NK-92 (cell line): Measurements from ENCODE around the gene SNAP91.
"Not testable (repeated sequence)": the region's sequence is repeated elsewhere in the genome, so short reads cannot be mapped to it uniquely, and the experiment has no call there.

Experiments used
- DNase-seq: peaks from one replicate; lab custom pipeline; 2025; ENCODE audit not compliant: unreplicated experiment; lab: John Stamatoyannopoulos, UW

The SNAP91 gene

DNA sequence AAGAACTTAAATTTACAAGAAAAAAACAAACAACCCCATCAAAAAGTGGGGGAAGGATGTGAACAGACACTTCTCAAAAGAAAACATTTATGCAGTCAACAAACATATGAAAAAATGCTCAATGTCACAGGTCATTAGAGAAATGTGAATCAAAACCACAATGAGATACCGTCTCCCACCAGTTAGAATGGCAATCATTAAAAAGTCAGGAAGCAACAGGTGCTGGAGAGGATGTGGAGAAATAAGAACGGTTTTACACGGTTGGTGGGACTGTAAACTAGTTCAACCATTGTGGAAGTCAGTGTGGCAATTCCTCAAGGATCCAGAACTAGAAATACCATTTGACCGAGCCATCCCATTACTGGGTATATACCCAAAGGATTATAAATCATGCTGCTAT is 157.2 kb downstream of the SNAP91 start:
- DNase-seq, result not testable (repeated sequence)

GRCh38 chr6:83550482-83550881 is 158.4 kb downstream of the SNAP91 start:
- DNase-seq, result not testable (repeated sequence)

DNA sequence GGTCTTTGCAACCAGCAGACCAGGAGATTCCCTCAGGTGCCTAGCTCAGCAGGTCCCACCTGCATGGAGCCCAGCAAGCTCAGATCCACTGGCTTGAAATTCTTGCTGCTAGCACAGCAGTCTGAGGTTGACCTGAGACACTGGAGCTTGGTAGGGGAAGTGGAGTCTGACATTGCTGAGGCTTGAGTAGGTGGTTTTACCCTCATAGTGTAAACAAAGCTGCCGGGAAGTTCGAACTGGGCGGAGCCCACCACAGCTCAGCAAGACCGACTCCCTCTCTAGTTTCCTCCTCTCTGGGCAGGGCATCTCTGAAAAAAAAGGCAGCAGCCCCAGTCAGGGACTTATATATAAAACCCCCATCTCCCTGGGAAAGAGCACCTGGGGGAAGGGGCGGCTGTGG is 162.3 kb downstream of the SNAP91 start:
- DNase-seq, result no peak

DNA sequence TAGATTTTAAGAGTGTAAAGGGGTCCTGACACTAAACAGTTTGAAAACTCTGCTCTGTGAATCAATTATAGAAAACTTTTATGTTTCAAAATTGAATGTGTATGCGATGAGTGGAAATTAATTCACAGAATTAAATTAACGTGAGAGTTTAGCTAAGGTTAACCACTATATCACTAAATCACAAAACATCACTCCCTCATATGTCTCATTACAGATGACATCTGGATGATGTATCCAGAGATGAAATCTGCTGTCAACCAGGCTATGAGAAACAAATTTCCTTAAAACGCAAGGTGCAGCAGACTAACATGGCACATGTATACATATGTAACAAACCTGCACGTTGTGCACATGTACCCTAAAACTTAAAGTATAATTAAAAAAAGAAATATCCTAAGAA is 169.2 kb downstream of the SNAP91 start:
- no peak for DNase-seq

DNA sequence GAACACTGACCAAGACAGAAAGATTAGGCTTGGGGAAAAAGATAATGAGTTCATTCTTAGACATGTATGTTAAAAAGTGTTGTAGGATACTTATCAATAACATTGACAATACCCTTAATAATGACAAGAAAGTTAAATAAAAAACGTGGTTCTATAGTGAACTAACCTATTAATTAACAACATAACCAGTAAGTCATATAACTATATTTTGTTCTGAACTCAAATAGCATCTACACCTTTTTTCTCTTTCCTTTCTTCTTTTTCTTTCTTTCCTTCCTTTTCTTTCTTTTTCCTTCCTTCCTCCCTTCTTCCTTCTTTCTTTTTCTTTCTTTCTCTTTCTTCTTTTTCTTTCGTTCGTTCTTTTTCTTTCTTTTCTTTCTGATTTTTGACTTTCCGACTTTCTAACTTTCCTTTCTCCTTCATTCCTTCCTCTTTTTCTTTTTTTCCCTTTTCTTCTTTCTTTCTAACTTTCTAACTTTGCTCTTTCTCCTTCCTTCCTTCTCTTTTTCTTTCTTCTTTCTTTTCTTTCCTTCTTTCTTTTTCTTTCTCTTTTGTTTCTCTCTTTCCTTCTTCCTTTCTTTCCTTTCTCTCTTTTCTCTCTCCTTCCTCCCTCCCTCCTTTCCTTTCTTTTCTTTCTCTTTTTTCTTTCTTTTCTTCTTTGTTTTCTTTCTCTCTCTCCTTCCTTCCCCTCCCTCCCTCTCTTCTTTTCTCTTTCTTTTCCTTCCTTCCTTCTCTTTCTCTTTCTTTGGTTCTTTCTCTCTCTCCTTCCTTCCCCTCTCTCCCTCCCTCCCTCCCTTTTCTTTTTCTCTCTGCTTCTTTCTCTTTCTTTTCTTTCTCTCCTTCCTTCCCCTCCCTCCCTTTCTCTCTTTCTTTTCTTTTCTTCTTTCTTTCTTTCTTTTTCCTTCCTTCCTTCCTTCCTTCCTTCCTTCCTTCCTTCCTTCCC is 172.0 kb downstream of the SNAP91 start:
- no peak for DNase-seq

DNA sequence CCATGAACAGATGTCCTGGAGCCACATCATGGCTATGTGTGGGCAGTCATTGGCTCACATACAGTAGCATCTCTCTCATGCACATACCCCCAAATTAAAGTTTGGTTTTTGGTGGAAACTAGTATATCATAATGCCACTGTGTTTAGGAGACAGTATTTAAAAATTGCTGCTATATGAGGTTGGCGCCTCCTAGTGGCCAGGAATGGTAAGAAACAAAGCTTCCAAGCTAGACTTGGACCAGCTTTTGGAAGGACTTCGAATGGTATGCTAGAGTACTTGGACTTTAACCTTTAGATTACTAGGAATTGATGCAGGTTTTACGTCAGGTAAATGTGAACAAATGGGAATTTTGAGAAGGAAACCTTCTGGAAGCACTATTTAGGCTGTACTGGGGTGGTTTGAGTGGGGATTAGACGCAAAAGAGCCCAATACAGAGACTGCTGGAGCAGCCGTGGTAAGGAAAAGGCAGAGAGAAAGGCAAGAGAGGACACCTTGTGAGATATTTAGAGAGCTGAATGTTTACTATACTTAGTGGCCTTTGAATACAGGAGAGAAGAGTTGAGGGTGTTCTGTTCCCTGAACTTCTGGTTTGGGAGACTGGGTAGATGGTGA is 172.8 kb downstream of the SNAP91 start:
- no peak for DNase-seq

DNA sequence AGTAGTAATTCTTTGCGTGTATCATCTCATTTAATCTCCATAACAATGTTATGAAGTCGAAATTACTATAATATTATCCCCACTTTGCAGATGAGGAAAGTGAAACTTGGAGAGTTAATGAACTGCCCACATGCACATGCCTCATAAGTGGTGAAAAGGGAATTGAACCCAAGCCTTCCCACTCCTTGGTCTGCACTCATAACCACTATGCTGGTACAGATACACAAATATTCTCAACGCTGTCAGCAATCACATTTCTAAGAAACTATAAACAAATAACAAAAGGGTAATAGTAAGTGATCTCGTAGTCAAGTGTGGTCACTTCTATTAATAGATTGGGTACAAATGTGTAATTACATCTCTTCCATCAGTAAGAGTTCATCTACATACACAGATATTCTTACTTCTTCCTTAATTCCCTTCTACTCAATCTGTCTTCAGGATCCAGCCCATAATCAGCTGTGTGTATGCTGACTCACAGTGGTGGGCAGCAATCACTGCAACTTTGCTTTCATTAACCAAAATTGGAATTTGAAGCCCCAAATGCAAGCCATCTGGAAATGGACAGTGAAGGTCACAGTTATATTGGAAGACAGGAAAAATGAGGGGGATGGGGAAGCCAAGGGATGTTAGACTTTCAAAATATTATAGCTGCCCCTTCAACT is 190.0 kb downstream of the SNAP91 start:
- no peak for DNase-seq

GRCh38 chr6:83517500-83517899 is 191.4 kb downstream of the SNAP91 start:
- DNase-seq, result no peak

GRCh38 chr6:83514866-83515466 is 193.9 kb downstream of the SNAP91 start:
- DNase-seq, result no peak

GRCh38 chr6:83514466-83514865 is 194.4 kb downstream of the SNAP91 start:
- DNase-seq, result no peak

- DNase-seq, result no peak
Observed at GRCh38 chr6:83511901-83512681, 196.8 kb downstream of the SNAP91 start, which contains the start of gene PRSS35. Gene PRSS35 (plus strand): TSS chr6:83512534. CDS start chr6:83523442, 10,908 bp downstream.

DNA sequence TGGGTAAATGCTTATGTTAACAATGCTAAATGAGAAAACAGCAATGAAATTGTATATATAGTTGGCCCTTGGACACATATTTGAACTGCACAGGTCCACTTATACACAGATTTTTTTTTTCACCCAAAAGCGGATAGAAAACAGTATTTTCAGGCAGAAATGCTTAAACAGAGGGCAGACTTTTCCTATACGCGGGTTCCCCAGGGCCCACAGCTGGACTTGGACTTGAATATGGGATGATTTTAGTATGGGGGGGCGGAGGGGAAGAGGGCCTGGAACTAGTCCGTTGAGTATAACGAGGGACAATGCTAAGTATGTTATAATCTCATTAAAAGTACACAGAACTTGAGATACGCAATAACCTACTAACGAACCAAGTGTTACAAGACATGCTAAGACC is 197.6 kb downstream of the SNAP91 start:
- no peak for DNase-seq

DNA sequence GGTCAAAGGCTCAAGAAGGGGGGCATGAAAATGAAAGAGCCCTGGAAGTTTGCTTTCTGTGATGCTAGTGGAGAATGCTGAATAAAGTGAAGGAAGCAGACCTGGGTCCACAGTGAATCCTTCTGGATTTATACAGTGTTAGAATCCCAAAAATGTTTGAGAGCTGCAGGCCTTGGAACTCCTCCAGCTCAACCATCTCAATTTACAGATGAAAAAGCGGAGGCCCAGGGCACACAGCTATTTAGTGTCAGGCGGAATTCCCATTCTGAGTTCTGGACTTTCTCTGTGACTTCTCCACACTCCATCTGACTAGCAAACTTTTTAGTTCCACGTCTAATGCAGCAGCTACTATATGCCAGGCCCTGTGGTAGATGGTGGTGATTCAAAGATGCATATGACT is 198.1 kb downstream of the SNAP91 start:
- DNase-seq, result no peak

GRCh38 chr6:83509441-83509840 is 199.5 kb downstream of the SNAP91 start:
- DNase-seq, result no peak

DNA sequence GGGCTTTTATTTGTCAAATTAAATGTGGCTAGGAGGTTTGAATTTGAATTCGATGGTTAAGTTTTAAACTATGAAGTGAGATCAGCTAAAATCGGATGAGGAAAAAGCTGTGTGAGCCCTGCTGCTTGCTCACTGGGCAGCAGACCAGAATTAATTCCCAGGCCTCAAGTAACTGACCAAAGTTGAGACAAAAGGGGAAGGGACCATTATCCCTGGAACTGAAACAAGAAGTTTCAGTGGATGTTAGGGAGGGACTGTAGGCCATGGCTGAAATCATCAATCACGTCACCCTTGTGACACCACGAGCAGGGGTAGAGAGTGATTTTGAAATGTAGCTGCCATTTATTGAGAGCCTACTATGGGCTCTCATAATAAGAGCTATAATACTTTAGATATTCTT is 203.5 kb downstream of the SNAP91 start:
- DNase-seq, result no peak
